HG03521 (cell line): ENCODE results near the gene GABRD.

Source experiments
- ATAC-seq: cut with Tn5 transposase; IDR thresholded peaks from one replicate; pipeline ENCODE4 v1.9.1; 2021; ENCODE audit warnings: mild to moderate bottlenecking, moderate library complexity; ENCODE audit not compliant: unreplicated experiment

Gene GABRD

GRCh38 chr1:2037314-2037979 lies 18.3 kb downstream of the GABRD start:
- ATAC-seq = no peak

- ATAC-seq = no peak
Measured at GRCh38 chr1:2038229-2038628, 19.1 kb downstream of the GABRD start.

- no peak for ATAC-seq
Measured at GRCh38 chr1:2039251-2039650, 20.1 kb downstream of the GABRD start.

- ATAC-seq = no peak
Measured at GRCh38 chr1:2041305-2041704, 22.2 kb downstream of the GABRD start.

GRCh38 chr1:2041887-2042286 lies 22.7 kb downstream of the GABRD start:
- ATAC-seq = no peak

GRCh38 chr1:2042830-2043773 lies 24.0 kb downstream of the GABRD start:
- ATAC-seq = no peak

GRCh38 chr1:2043886-2044285 lies 24.7 kb downstream of the GABRD start:
- ATAC-seq = no peak

GRCh38 chr1:2044510-2045319 lies 25.6 kb downstream of the GABRD start:
- ATAC-seq = no peak

- ATAC-seq = no peak
Measured at GRCh38 chr1:2045468-2046173, 26.5 kb downstream of the GABRD start.

- no peak for ATAC-seq
Measured at GRCh38 chr1:2046174-2046917, 27.2 kb downstream of the GABRD start.

- no peak for ATAC-seq
Measured at GRCh38 chr1:2046953-2047748, 28.0 kb downstream of the GABRD start.

GRCh38 chr1:2047749-2048729 lies 28.9 kb downstream of the GABRD start:
- no peak for ATAC-seq

- no peak for ATAC-seq
Measured at GRCh38 chr1:2049225-2049717, 30.1 kb downstream of the GABRD start.

GRCh38 chr1:2049718-2050431 lies 30.7 kb downstream of the GABRD start, which contains the start of gene PRKCZ:
PRKCZ (plus strand) TSS chr1:2050411; CDS start chr1:2050631, 220 bp downstream.
- no peak for ATAC-seq

- no peak for ATAC-seq
Measured at GRCh38 chr1:2050461-2050792, 31.3 kb downstream of the GABRD start.

GRCh38 chr1:2050793-2051682 lies 31.9 kb downstream of the GABRD start:
- ATAC-seq = no peak
